Fibroblast of mammary gland (primary cell): ENCODE results near the gene TAL1.
"Not testable (repeated sequence)": the region's sequence is repeated elsewhere in the genome, so short reads cannot be mapped to it uniquely, and the experiment has no call there.

ENCODE experiments used
- DNase-seq: peaks from one replicate; pipeline ENCODE4 v3.0.0-alpha.2; 2010; ENCODE audit warnings: low read depth
- H3K4me3 ChIP-seq: 2 replicates; pipeline ENCODE4 v1.5.1; 2011; ENCODE audit warnings: low read depth, mild to moderate bottlenecking, low read length, moderate library complexity; ENCODE audit not compliant: control insufficient read depth
- TF ChIP-seq, protein P1 (sequence below): conservative IDR thresholded peaks from 2 replicates; pipeline ENCODE4 v1.5.1; 2011; ENCODE audit warnings: low read depth, low read length, inconsistent platforms; ENCODE audit not compliant: control insufficient read depth, insufficient read depth

The TAL1 gene

DNA sequence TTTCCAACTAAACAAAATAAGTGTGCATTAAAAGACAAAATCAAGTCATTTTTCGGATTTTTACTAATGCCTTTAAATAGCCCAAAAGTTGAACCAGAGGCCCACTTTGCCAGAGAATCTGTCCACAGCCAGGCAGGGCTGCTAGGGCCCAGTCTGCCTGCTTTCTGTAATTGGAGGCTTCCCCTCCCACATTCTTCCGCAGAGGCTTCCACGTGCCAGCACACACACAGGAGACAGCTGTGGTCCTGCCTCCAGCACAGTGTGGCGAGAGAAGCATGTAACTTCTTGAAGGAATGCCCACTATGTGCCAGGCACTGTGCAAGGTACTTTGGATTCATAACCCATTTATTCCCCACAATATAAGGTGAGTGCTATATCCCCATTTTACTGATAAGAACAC lies 30.8 kb downstream of the TAL1 start:
- DNase-seq = no peak
- TF ChIP-seq, protein P1, sequence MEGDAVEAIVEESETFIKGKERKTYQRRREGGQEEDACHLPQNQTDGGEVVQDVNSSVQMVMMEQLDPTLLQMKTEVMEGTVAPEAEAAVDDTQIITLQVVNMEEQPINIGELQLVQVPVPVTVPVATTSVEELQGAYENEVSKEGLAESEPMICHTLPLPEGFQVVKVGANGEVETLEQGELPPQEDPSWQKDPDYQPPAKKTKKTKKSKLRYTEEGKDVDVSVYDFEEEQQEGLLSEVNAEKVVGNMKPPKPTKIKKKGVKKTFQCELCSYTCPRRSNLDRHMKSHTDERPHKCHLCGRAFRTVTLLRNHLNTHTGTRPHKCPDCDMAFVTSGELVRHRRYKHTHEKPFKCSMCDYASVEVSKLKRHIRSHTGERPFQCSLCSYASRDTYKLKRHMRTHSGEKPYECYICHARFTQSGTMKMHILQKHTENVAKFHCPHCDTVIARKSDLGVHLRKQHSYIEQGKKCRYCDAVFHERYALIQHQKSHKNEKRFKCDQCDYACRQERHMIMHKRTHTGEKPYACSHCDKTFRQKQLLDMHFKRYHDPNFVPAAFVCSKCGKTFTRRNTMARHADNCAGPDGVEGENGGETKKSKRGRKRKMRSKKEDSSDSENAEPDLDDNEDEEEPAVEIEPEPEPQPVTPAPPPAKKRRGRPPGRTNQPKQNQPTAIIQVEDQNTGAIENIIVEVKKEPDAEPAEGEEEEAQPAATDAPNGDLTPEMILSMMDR = no peak
- no peak overlapping the region for H3K4me3 ChIP-seq

DNA sequence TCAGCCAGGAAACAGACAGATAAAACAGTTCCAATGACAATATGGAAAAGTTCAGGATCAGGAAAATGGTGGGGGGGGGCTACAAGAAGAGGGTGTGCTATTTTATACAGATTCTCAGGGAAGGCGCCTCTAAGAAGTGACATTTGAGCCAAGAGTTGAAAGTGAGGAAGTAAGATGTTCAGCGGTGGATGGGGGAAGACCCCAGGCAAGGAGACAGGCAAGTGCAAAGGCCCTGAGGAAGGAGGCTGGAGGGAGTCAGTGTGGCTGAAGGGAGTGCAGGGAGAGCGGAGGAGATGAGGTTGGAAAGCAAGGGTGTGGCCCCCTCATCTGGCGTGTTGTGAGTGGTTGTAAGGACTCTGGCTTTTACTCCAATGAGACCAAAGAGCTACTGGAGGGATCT lies 33.8 kb downstream of the TAL1 start:
- H3K4me3 ChIP-seq = no peak overlapping the region
- no peak for DNase-seq
- TF ChIP-seq, protein P1 = no peak

DNA sequence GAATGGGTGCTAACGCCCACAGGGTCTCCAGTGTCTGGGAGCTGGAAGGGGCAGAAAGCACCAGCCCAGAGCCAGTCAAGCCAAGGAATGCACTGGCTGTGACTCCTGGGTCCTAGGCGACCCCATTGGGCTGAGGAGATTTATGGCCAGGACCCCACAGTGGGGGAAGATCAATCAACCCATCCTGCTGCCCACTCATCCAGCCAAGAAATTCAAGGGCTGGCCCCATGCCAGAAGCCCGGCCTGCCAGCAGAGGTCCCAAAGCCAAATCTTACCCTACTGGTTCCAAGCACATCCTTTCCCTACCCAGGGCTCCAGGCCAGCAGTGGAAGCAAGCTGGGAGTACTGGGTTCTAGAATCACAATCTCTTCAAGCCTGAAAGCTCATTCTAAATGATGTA lies 35.4 kb downstream of the TAL1 start:
- no peak for DNase-seq
- H3K4me3 ChIP-seq = no peak overlapping the region
- TF ChIP-seq, protein P1 = no peak

DNA sequence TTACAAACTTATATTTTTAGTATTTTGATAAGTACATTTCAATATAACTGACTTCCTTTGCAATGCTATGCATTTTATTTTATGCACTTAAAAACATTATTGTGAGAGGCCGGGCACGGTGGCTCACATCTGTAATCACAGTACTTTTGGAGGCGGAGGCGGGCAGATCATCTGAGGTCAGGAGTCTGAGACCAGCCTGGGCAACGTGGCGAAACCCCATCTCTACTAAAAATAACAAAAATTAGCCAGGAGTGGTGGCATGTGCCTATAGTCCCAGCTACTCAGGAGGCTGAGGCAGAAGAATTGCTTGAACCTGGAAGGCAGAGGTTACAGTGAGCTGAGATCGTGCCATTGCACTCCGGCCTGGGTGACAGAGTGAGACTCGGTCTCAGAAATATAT lies 36.0 kb downstream of the TAL1 start:
- DNase-seq, H3K4me3 ChIP-seq: not testable (repeated sequence)

DNA sequence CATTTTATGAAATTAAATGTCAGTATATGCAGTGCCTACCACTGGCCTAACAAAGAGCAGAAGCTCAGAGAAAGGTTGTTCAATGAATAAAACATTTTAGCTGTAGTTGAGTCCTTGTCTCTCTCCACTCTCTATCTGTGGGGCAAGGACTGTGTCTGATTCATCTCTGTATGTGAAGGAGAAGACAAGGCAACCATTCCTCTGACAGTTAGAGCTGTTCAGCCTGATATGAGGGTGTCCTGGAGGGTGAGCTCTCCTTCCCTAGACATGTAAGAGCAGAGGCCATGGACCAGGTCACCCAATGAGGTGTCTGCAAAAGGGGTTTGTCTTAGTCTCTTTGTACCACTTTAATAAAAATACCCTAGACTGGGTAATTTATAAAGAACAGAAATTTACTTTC lies 37.7 kb downstream of the TAL1 start:
- TF ChIP-seq, protein P1 = no peak
- H3K4me3 ChIP-seq = no peak overlapping the region
- DNase-seq = no peak

DNA sequence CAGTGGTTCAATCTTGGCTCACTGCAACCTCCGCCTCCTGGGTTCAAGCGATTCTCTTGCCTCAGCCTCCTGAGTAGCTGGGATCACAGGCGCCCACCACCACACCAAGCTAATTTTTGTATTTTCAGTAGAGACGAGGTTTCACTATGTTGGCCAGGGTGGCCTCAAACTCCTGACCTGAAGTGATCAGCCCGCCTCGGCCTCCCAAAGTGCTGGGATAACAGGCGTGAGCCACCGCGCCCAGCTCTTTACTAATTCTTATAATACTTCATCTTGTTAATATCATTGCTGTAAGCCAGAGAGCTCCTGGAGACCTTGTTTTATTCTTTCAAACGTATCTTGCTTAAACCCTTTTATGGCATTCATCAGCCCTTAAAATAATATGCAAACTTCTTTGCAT lies 38.5 kb downstream of the TAL1 start:
- H3K4me3 ChIP-seq, DNase-seq: not testable (repeated sequence)

DNA sequence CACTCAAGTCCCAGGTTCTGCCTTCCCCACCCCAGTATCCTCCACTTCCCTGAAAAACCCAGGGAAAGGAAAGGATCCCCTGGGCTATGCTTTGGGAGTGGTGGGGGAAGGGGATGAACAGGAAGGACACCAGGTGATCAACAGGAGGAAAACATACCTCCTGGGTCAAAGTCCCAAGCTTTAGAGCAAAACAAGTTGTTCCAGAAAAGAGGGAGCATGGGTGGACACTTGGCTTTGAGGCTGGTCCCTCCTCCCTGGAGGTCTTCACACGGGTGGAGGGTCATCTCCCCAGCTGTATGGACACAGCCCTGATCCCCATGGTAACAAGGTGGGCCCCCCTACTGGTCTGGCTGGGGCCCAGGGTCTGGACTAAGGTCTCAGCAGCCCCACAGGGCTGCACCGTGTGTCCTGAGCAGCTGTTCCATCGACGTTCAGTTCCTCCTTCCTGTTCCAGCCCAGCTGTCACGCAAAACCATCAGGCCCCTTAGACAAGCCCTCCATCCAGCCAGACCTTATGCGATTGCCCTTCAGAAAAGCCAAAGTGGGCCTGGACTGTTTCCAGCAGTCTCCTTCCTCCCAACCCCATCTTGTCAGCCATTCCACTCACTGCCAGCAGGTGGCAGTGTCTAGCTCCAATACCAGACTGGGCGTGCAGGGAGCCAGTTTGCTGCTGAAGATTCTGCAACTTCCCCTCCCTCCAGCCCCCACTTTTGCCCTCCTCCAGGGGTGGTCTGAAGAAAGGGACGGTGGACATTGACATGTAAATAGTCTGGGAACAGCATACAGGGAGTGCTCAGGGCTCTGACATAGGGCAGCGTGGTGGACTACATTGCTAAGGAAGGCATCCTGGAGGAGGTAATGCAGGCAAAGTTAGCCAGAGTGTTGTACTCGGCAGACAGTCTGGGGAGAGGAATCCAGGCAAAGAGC lies 39.3 kb downstream of the TAL1 start:
- peak; percentile 64 for DNase-seq
- TF ChIP-seq, protein P1 = peak; percentile 98
- no peak overlapping the region for H3K4me3 ChIP-seq

DNA sequence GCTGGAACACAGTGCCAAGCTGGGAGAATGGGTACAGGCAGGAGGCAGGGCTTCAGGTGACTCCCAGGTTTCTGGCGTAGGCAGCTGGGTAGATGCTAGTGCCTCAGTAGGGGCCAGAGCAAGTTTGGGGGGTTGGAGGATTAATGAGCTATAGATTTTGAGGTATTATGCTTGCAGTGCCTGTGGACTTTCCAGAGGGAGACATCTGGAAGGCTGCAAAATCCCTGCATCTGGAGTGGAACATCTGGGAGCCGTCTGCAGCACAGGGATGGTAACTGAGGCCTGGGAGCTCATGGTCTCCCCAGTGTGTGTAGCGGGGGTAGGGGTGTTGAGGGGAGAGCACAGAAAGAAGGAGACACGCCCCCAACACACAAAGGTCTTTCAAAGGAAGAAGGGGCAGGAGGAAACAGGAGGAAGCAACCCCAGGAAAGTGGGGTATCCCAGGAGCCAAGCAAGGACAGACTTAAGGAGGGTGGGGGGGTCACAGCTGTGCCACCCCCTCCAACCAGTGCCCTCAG lies 40.0 kb downstream of the TAL1 start:
- TF ChIP-seq, protein P1 = no peak
- no peak overlapping the region for H3K4me3 ChIP-seq
- DNase-seq = no peak
